Heart left ventricle (tissue), 16 donors: ENCODE measurements around the gene KCND3. TPM values are rescaled to one million over a fixed set of nuclear protein-coding genes. Genes with fewer than 3 reads are reported as not detected.

ENCODE experiments used
- ATAC-seq, 4 donors: fragments of 200-7000 bp; cut with Tn5 transposase; one replicate each; pipeline ENCODE4 v1.9.1; 2020 to 2022; ENCODE audit warnings: moderate library complexity in 4 of 4, mild to moderate bottlenecking in 3 of 4, moderate number of reproducible peaks in 1 of 4
- DNase-seq, 5 donors: peaks; one replicate each; pipeline ENCODE4 v3.0.0-alpha.2; 2020
- H3K27ac ChIP-seq, 12 donors: fragments of 200-600 bp; sonication (generic) in 4 of 12; one replicate each; pipeline versions ENCODE4 v1.5.0 to v1.8.0; 2016 to 2022; ENCODE audit warnings: mild to moderate bottlenecking in 2 of 12
- H3K27me3 ChIP-seq, 9 donors: fragments of 200-600 bp; sonication (generic) in 2 of 9; one replicate each; pipeline versions ENCODE4 v1.5.1 to v1.8.0; 2016 to 2022; ENCODE audit warnings: mild to moderate bottlenecking in 3 of 9
- H3K36me3 ChIP-seq, 9 donors: fragments of 200-600 bp; sonication (generic) in 2 of 9; one replicate each; pipeline versions ENCODE4 v1.5.0 to v1.8.0; 2018 to 2022; ENCODE audit warnings: mild to moderate bottlenecking in 2 of 9
- H3K4me1 ChIP-seq, 12 donors: fragments of 200-600 bp; sonication (generic) in 4 of 12; one replicate each; pipeline versions ENCODE4 v1.5.0 to v1.8.0; 2016 to 2022; ENCODE audit warnings: mild to moderate bottlenecking in 3 of 12
- H3K4me3 ChIP-seq, 12 donors: fragments of 200-600 bp; sonication (generic) in 4 of 12; one replicate each; pipeline versions ENCODE4 v1.5.0 to v1.8.0; 2017 to 2022; ENCODE audit warnings: mild to moderate bottlenecking in 9 of 12, moderate library complexity in 4 of 12
- H3K9me3 ChIP-seq, 12 donors: fragments of 200-600 bp; sonication (generic) in 4 of 12; one replicate each; pipeline versions ENCODE4 v1.5.0 to v1.8.0; 2016 to 2022; ENCODE audit warnings: mild to moderate bottlenecking in 1 of 12
- POLR2A ChIP-seq, 2 donors: fragments of 450-650 bp; IDR thresholded peaks; one replicate each; pipeline ENCODE4 v1.6.1; 2017; ENCODE audit warnings: antibody characterized with exemption in 2 of 2, mild to moderate bottlenecking in 2 of 2, moderate library complexity in 2 of 2
- WGBS, 4 donors: extraction: QIAGEN DNeasy Blood & Tissue Kit in 2 of 4; methylation state at CpG; one replicate each; pipeline versions ENCODE4 v1.1.5 to v1.1.7; 2013 to 2018; 5-methylcytosine and 5-hydroxymethylcytosine counted together
- intact Hi-C, 10 donors: fragments of 100-400 bp; cut with DNase I; formaldehyde crosslinking; loops; one replicate each; pipeline versions ENCODE4 v1.11.1 to v1.14.2; 2022
- polyA plus RNA-seq, 2 donors: library from polyadenylated mRNA; stranded (reverse); fragments of 200-250 nt; gene quantifications; one replicate each; pipeline ENCODE4 v1.2.3, GENCODE V29; 2013
- total RNA-seq, 9 donors: library from RNA; depleted of rRNA in 2 of 9; stranded (reverse); fragments of >200 nt in 2 of 9; fragmentation: NEBNext Ultra II Directional in 3 of 9; extraction: Animal tissue kit (Norgen Biotek cat#: 25700) in 3 of 9; gene quantifications; one replicate each; pipeline versions ENCODE4 v1.1.0 to v1.2.4, GENCODE V29; 2016 to 2023
- TF ChIP-seq, protein P1 (sequence below), 12 donors: fragments of 200-600 bp; sonication (generic) in 4 of 12; IDR thresholded peaks; one replicate each; pipeline versions ENCODE4 v1.5.0 to v1.8.0; 2018 to 2022; ENCODE audit warnings: antibody characterized with exemption in 12 of 12, mild to moderate bottlenecking in 5 of 12
- donor health status: ischemic (EF 13 %, LVEDD 7.1; RV severe dilation, severe dysfunction).
- donor health status: healthy with polysubstance abuse.
- donor health status: DM: no; HTN: yes; CAD: no.
- donor health status: DM: no; HTN: no; CAD: no.
- donor health status: ischemic (EF 25% LVEDD 6.9; RV normal size, moderate dysfunction).
- donor health status: ischemic (EF 25% LVEDD 5.7; RV mildly dilated, moderate dysfunction).
- donor health status: healthy.
- donor health status: DM: yes; HTN: yes; CAD: no.
- donor health status: ischemic (EF 35%, LVEDD 5.7; RV mildly dilated, moderate dysfunction).
- donor health status: nonischemic (EF 11% LVEDD 7.7; RV severe dilation, severe dysfunction).
- donor health status: DM: yes; HTN: yes; CAD: no.
- donor health status: PGD.
- donor health status: ischemic (EF 29% LVEDD 5.4; RV normal size, mild dysfunction).
- donor health status: nonischemic (EF 23%, LVEDD 6.1; RV moderate dilation, normal function).

The KCND3 gene
- total and polyA plus RNA-seq, 11 donors, result 7.2 to 23.0 (median 15.3) TPM

DNA sequence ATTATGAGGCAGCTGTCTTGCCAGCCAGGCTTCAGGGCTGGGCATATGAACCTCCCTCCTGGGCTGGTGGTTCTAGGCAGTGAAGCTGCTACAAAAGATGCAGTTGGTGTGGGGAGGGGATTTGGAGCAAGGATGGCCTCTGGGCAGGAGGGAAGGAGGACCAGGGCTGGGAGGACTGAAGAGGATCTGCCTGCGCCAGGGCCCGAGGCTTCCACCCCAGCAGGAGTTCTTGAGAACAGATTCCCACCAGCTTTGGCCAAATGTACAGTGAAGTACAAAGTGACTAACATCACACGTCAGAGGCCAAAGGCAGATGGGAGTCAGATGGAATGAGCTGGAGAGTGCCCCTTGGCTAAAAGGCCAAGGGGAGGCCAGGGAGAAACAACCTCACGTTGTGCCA is 171.4 kb downstream of the KCND3 start:
- no peak for TF ChIP-seq POLR2A (IDR thresholded peaks at IDR 0.05)
- TF ChIP-seq, protein P1, sequence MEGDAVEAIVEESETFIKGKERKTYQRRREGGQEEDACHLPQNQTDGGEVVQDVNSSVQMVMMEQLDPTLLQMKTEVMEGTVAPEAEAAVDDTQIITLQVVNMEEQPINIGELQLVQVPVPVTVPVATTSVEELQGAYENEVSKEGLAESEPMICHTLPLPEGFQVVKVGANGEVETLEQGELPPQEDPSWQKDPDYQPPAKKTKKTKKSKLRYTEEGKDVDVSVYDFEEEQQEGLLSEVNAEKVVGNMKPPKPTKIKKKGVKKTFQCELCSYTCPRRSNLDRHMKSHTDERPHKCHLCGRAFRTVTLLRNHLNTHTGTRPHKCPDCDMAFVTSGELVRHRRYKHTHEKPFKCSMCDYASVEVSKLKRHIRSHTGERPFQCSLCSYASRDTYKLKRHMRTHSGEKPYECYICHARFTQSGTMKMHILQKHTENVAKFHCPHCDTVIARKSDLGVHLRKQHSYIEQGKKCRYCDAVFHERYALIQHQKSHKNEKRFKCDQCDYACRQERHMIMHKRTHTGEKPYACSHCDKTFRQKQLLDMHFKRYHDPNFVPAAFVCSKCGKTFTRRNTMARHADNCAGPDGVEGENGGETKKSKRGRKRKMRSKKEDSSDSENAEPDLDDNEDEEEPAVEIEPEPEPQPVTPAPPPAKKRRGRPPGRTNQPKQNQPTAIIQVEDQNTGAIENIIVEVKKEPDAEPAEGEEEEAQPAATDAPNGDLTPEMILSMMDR (IDR thresholded peaks at IDR 0.05), result no peak
- H3K36me3 ChIP-seq, result no peaks in the 10 kb centered on the region
- no peak overlapping the region for H3K27ac ChIP-seq
- WGBS, 4 donors, result 79 to 86% (median 82%) methylated on average over 4 of the region's 4 CpGs
- H3K27me3 ChIP-seq, result no peaks in the 10 kb centered on the region
- H3K4me1 ChIP-seq, result peaks cover 0 to 4% (median 0%) of the 10 kb centered on the region in 12 donors
- ATAC-seq (no peak), DNase-seq (no peak)
- intact Hi-C loops, result no loop called here
- H3K4me3 ChIP-seq, result no peak overlapping the region
- H3K9me3 ChIP-seq, result no peaks in the 10 kb centered on the region

DNA sequence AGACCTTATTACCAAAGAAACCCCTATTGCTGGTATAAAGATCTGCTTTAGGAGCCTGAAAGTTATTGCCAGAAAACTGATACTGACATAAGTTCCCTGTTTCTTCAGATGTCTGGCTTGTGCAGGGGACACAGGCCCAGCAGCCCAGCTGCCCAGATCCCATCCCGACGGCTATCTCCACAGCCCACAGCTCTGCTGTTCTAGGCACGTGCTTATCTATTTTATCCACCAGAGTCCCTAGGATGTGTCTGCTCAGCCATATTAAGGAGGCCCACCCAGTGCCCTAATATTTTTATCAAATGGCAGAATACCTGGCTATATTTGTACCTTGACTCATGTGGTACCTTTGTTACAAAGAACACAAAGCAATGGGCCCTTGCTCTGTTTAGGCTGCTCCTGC is 174.8 kb downstream of the KCND3 start:
- intact Hi-C loops, result no loop called here
- H3K4me1 ChIP-seq, result peaks cover 0 to 4% (median 0%) of the 10 kb centered on the region in 12 donors
- no peaks in the 10 kb centered on the region for H3K27me3 ChIP-seq
- no peaks in the 10 kb centered on the region for H3K36me3 ChIP-seq
- H3K4me3 ChIP-seq, result no peak overlapping the region
- DNase-seq (no peak), ATAC-seq (no peak)
- no peak for TF ChIP-seq POLR2A (IDR thresholded peaks at IDR 0.05)
- TF ChIP-seq, protein P1 (IDR thresholded peaks at IDR 0.05), result no peak
- H3K27ac ChIP-seq, result no peak overlapping the region
- no peaks in the 10 kb centered on the region for H3K9me3 ChIP-seq
- 44 to 59% (median 47%) methylated on average over 3 of the region's 3 CpGs for WGBS, 4 donors

DNA sequence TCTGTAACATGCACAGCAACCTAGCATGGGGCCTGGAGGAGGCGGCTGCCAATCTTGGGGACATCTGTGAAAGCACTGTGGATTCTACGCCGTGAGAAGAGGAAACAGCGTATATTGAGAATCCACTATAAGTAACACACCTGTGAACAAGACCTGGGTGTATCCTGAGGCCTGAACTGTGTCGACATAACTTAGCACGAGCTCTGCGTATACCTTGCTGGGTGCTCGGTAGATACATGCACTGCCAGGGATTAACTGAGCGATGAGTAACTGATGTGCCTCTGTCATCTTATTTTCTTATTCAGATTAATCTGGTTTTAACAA is 175.2 kb downstream of the KCND3 start:
- no peak for DNase-seq
- H3K4me3 ChIP-seq, result no peak overlapping the region
- no peaks in the 10 kb centered on the region for H3K36me3 ChIP-seq
- 93 to 96% (median 95%) methylated on average over 9 of the region's 9 CpGs for WGBS, 4 donors
- no peak for ATAC-seq
- intact Hi-C loops, result no loop called here
- H3K27me3 ChIP-seq, result no peaks in the 10 kb centered on the region
- H3K9me3 ChIP-seq, result no peaks in the 10 kb centered on the region
- TF ChIP-seq, protein P1 (IDR thresholded peaks at IDR 0.05), result no peak
- TF ChIP-seq POLR2A (IDR thresholded peaks at IDR 0.05), result no peak
- no peak overlapping the region for H3K27ac ChIP-seq
- peaks cover 0 to 4% (median 0%) of the 10 kb centered on the region in 12 donors for H3K4me1 ChIP-seq

DNA sequence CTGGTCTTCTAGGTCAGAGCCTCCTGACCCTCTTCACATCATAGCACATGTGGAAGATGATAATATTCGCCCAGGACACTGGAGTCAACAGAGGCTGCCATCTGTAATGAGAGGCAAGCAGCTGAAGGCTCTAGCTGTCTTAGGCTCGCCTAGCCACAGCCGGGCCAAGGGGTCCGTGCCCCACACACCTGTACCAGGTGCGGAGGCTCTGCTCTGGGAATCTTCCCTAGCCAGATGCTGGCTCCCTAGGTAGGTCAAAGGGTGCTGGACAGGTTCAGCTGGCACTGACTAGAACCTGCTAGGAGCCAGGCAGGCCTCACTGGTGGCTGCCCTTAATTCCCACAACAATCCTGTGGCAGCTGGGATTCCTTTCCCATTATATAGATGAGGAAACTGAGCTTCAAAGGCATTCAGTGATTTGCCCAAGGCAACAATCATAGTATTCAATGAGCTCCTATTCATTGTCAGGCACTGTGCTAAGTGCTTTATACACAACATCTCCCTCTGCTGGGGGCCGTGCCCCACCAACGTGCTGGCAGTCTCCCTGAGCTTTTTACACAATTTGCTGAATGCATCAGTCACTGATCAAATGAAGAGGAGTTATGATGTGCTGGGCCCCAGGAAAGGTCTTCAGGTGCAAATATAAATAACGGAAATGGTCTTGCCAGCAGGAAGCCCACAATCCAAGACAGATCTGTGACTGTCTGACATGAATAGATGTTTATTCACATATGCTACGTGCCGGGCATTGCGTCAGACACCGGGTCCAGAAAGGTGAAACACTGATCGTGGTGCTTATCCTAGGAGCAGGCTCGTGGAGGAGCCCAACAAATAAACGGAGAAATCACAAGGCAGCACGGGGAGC is 175.8 kb downstream of the KCND3 start:
- intact Hi-C loops, result no loop called here
- H3K4me1 ChIP-seq, result peaks cover 0 to 4% (median 0%) of the 10 kb centered on the region in 12 donors
- no peak overlapping the region for H3K27ac ChIP-seq
- ATAC-seq (peak in 1 of 4 donors; percentile 18), DNase-seq (no peak)
- TF ChIP-seq, protein P1 (IDR thresholded peaks at IDR 0.05), result peak in 2 of 12 donors; percentile 4 to 6
- no peak for TF ChIP-seq POLR2A (IDR thresholded peaks at IDR 0.05)
- H3K4me3 ChIP-seq, result no peak overlapping the region
- WGBS, 4 donors, result 65 to 84% (median 71%) methylated on average over 13 to 16 of the region's 16 CpGs
- H3K36me3 ChIP-seq, result no peaks in the 10 kb centered on the region
- no peaks in the 10 kb centered on the region for H3K9me3 ChIP-seq
- H3K27me3 ChIP-seq, result no peaks in the 10 kb centered on the region
